ENCODE results near the gene HDAC4.
"Not testable (repeated sequence)": the region's sequence is repeated elsewhere in the genome, so short reads cannot be mapped to it uniquely, and the experiment has no call there.

HDAC4 gene

DNA sequence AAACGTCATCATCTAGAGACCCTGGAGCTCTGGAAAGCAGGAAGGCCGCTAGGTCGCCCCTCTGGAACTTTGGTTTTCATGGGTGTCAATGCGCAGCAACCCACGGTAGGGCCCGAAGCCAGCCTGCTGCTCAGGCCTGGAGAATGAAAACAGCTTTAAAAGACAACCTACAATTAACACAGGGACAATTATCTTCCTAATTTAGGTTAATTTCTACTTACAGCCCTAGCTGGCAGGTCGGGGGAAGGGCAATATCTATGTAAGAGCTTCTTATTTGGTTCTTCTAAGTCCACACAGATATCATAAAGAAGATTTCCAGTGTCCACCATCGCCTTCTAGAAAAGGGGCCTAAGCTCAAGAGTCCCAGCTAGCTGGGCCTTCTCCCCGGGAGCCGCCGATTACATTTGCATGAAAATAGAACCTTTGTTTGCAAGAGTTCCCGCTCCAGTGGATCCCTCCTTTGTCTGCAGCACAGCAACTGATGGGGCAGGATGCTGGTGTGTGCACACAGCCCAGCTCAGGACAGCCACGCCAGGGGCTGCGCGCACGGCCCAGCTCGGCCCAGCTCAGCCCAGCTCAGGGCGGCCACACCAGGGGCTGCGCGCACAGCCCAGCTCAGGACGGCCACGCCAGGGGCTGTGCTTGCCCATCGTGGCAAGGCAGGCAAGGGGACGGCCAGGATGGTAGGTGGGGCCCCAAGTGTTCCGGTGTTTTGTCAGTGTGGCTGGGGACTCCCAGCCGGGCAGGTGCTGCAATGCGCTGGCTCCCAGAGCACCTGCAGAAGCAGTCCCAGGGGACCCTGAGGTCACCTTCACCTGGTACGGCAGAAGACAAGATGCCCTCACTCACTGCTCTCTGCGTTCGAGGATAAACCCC lies 109.1 kb downstream of the HDAC4 start:
- peak; percentile 59 for DNase-seq

GRCh38 chr2:239290618-239291474 lies 110.0 kb downstream of the HDAC4 start:
- no peak for DNase-seq

DNA sequence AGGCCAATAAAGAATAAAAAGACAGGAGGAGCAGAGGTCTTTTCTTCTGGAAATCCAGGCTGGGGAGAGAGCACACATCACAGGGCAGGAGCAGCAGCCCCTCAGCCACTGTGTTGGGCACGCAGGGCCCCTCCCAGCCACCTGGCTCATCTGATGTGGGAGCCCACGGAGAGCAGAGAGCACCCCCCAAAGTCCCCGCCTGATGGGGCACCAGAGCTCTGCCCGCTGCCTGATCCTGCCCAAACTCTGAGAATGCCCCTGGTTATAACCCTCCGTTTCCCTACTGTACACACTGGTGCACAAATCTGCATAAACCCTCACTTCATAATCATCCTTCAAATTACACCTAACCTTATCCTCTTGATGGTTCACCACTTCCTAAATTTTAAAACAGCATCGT lies 111.3 kb downstream of the HDAC4 start:
- no peak for DNase-seq

GRCh38 chr2:239288951-239289511 lies 111.8 kb downstream of the HDAC4 start:
- no peak for DNase-seq

DNA sequence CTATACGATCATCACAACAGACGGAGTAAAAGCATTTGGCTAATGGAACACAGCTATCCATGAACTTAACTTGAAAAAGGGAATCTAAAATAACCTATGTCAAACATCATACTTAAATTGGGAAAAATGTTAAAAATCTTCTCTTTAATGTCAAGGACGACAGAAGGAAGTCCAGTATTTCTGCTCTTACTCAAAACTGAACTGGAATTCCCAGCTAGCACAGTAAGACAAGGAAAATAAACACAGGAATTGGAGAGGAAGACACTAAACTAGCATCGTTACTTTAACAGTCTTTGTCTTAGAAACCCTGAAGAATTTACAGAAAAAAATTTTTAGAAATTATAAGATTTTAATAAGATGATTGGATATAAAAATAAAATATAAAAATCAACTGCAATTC lies 112.6 kb downstream of the HDAC4 start:
- DNase-seq = no peak

DNA sequence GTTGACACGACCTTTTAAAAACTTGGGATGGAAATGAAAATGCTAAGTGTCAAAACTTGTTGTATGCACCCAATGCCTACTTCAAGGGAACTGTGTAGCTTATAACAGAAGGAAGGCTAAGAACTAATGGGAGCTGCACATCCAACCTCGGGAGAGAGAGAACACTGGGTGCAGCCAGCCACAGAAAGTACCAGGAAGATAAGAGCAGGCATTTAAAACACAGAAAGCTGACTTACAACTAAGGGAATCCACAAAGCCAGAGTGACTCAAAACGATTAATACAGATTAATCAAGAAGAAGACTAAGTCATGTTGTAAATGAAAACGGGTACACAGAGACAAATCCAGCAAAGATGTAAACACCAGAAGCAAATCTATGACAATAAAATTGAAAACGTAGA lies 113.4 kb downstream of the HDAC4 start:
- no peak for DNase-seq

GRCh38 chr2:239286901-239287300 lies 113.9 kb downstream of the HDAC4 start:
- no peak for DNase-seq

DNA sequence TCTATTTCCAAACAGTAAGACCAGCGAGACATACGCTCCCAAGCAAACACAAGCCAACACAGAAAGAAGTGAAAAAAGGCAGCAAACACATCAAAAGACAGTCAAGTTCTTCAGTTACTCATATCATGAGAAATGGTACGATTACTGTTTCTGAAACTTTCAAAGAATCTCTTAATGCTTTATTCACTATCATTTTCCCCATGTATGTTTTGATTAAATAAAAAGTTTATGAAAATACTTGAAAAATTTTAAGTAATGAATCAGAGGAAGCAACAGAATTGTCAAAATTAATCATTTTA lies 114.9 kb downstream of the HDAC4 start:
- DNase-seq = no peak

DNA sequence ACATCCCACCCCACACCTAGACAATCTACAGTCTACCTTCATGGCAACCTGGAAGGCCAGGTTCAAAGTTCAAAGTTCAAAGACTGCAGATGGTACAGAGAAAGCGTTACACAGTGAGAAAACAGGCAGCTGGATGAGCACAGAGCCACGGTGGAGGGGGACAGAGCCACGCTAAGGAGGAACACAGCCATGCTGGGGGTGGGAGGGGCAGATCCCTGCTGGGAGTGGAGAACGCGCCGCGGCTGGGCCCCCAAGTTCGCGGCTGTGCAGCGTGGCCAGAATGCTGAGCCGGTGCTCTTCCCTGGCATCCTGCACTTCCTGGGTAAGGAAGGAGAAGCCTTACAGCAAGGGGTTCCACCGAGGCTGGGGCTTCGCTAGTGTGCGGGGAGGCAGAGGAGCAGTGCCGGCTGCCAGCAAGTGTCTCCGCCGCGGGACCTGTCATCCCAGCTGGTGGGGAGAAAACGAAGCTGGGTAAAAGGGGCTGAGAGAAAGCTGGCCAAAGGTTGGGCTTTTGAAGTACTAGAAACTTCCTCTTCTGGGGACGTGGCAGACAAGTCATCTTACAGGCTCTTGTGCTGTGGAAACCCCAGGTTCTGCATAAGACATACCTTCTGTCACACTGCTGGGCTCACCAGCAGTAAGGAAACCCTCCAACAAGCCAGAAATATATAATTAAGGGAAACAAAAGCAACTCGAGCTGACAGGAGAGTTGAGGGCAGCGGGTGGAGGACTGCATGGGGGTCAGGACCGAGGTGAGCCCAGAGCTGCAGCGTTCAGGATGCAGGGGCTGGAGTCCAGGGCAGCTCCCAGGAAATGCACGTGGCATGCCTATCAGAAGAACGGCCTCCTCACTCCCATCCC lies 115.5 kb downstream of the HDAC4 start:
- DNase-seq = no peak

DNA sequence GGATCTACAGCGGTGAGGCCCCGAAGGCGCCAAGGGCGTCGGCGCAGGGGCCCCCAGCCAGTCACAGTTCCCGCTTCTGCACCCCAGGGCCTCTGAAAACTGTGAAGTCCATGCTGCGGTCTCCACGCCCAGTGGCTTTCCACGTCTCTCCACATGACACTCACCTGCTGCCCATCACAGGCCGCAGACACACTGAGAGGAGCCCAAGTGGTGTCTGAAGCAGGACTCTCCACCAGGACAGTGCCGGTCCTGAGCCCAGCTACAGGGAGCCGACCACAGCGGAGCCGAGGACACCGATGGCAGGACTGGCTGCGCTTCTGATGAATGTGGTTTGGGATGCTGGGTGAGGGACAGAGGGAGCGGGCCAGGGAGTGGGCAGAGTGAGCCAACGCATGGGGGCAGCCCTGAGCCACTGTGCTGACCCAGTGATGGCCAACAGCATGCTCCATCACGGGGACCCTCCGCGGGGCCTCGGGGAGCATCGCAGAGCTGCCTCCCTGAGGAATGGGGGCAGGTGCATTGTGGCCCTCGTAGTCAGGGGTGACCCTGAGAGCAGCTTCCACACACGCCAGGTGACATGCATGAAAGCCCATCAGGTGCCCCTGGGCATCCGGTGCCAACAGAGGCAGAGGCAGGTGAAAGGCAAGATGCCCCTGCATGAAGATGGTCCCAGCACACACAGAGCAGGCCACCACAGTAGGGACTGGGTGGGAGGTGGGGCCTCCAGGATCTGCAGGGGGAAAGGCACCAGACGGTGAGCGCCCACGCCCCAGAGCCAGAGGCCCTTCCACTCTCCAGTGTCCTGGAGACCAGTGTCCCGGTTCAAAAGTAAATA lies 116.6 kb downstream of the HDAC4 start:
- no peak for DNase-seq

DNA sequence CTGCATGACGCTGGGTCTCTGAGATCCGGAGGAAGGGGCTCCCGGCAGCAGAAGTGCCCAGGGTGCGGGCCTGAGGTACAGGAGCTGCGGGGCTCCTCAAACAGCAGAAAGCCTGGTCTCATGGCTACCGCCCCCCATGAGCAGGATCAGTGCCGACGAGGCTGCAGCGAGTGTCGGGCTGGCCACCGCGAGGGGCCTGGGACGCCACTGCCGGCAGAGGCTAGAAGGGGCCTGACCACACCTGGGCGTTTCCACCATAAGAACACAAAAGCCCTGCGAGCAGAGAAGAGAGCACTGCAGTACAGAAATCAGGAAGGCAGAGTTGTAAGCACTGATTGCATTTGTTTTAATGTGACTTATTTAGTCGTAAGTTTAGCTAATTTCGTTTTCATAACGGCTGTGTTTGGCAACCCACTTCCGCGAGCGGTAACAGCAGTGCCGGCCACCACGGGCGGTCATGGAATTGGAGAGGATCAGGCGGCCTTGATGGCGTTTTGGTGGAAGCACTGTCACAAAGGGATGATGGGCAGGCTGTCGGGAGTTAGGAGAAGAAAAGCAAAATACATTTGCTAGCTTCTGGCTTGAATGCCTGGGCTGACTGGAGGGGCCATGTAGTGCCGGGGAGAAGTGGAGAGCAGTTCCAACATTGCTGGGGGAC lies 117.4 kb downstream of the HDAC4 start:
- DNase-seq = no peak

- no peak for DNase-seq
Observed at GRCh38 chr2:239282448-239283287, 118.2 kb downstream of the HDAC4 start.

- not testable (repeated sequence) for DNase-seq
Observed at GRCh38 chr2:239280296-239281017, 120.4 kb downstream of the HDAC4 start.

DNA sequence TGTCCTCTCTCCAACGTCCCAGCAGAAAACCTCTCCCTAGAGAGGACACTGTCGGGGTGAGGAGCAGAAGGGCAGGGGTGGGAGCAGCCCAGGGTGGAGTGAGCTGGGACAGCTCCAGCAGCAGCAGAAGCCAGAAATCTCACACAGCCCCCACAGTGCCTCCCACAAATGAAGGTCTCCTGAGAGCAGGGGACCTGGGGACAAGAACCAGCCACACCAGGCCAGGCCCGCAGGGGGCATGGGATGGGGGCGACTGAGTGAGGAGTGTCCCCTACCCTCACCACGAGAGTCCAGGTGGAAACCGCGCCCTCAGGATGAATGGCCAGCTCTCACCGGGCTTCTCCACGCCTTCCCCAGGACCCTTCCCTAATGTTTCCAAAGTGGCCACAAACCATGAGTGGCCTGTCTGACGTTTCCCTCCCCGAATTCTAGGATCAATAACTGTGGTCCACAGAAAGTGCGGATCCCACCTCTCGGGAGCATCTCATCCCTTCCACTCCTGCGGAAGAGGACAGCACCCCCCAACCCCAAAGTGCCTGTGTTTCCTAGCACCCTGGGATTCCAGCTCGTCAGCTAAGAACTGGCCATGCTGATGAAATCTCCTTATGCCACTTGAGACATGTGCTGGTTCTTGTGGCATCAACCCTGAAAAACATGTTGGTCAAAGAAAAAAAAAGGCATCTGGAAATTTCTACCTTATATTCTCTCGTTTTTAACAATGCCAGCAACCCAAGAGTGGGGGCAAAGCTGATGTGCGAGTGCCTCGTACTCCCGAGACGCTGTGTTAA lies 121.1 kb downstream of the HDAC4 start:
- DNase-seq = no peak

DNA sequence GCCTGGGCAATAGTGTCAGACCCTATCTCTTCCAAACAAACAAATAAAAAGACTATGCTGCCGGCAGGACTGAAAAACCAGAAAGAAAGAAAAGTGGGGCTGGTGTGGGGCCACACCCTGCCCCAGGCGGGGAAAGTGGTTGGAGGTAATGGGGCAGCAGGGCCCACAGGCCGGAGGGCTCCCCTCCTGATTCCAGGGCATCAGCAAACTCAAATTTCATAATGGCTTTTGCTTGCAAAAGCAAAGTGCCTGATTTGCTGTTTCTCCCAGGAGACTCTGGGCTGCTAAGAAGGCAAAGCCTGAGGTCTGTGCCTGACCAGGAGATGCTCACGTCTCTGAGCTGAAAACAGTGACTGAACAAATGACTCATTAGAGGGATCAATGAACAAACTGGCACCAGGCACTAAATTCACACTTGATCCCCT lies 121.9 kb downstream of the HDAC4 start:
- no peak for DNase-seq

DNA sequence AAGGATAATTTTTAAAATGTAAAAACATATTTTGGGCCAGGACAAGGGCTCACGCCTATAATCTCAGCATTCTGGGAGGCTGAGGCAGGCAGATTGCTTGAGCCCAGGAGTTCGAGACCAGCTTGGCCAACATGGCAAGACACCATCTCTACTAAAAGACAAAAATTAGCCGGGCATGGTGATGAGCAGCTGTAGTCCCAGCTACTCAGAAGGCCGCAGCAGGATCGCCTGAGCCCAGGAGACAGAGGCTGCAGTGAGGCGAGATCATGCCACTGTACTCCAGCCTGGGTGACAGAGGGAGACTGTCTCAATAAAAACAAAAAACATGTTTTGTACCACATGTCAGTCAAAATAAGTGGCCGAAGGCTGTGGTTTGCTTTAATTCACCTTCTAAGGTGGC lies 122.5 kb downstream of the HDAC4 start:
- DNase-seq = no peak

DNA sequence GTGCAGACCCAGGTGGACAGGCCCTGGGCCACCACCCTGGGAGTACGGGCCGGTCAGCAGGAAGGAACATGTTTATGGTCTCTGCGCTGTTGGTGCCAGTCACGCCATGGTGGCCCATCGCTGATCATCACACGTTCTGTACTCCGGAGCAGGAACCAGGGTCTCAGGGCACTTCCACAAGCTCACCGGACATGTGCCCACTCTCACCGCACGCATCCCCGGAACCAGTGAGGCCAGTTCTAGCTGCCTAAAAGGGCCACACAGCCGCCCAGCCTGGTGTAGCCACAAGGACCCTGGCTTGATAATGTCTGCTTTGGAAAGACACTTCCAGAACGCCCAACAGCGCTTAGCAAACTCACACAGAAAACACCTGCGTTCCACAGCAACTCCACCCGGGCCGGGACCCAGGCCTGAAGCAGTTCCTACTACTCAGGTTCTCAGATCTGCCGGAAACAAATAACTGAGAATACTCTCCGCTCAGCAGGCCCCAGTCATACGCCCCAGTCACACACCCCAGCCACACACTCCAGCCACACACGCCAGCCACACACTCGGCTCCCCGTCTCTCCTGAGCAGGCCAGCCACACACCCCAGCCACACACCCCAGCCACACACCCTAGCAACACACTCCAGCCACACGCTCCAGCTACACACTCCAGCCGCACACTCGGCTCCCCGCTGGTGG lies 123.3 kb downstream of the HDAC4 start:
- no peak for DNase-seq

- DNase-seq = no peak
Observed at GRCh38 chr2:239276851-239277250, 124.0 kb downstream of the HDAC4 start.

Data from COR-L47 (cell line).